Central memory CD8-positive, alpha-beta T cell (primary cell): ENCODE data around the gene PTPN4.
A peak's percentile ranks its signal among the peaks of the same experiment; 100 is the strongest.
"Not testable (repeated sequence)": the region's sequence is repeated elsewhere in the genome, so short reads cannot be mapped to it uniquely, and the experiment has no call there.

Experiments
- ATAC-seq: fragments of 150-1000 bp; cut with Tn5 transposase; replicated peaks from 2 replicates; pipeline ENCODE4 v1.10.0; 2022; ENCODE audit warnings: mild to moderate bottlenecking, moderate FRiP score, moderate number of reproducible peaks; ENCODE audit not compliant: poor library complexity, severe bottlenecking; ENCODE audit errors: extremely low read depth
- DNase-seq, 2 donors: peaks; one replicate each; pipeline ENCODE4 v3.0.0; 2021; ENCODE audit warnings: low spot score in 2 of 2
- H3K27ac Mint-ChIP-seq: one replicate; pipeline ENCODE4 v1.8.0; 2022; ENCODE audit warnings: low read depth, mild to moderate bottlenecking, moderate library complexity, mixed read lengths
- H3K27me3 Mint-ChIP-seq: one replicate; pipeline ENCODE4 v1.8.0; 2022; ENCODE audit warnings: mixed read lengths
- H3K36me3 Mint-ChIP-seq: one replicate; pipeline ENCODE4 v1.8.0; 2022; ENCODE audit warnings: mild to moderate bottlenecking, moderate library complexity, mixed read lengths; ENCODE audit not compliant: insufficient read depth
- H3K4me1 Mint-ChIP-seq: one replicate; pipeline ENCODE4 v1.8.0; 2022; ENCODE audit warnings: mixed read lengths
- H3K4me3 Mint-ChIP-seq: one replicate; pipeline ENCODE4 v1.8.0; 2022; ENCODE audit warnings: mild to moderate bottlenecking, moderate library complexity, mixed read lengths
- H3K9me3 Mint-ChIP-seq: one replicate; pipeline ENCODE4 v1.8.0; 2022; ENCODE audit warnings: mixed read lengths

The PTPN4 gene

DNA sequence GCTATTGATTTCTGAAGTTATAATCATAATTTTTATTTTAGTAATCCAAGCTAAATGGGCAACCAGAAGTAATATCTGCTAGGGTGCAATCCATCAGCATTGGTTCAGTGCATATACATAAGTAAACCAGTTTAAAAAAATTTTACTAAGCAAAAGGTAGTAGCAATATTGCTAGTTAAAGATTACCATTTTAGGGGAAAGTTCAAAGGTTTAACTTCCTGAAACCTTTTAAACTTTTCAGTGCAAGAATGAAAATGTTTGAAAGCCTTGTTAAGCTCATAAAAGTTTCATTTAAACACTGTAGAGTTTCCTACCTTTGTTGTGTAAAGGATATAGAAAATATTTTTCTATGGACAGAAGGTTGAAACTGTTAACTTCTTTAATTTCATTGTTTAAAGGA, 222.2 kb downstream of the PTPN4 start:
- no peak overlapping the region for H3K4me3 Mint-ChIP-seq
- H3K4me1 Mint-ChIP-seq = peaks cover 12% of the 10 kb centered on the region
- ATAC-seq (no peak), DNase-seq (no peak)
- peaks cover 18% of the 10 kb centered on the region for H3K36me3 Mint-ChIP-seq
- H3K27me3 Mint-ChIP-seq = no peaks in the 10 kb centered on the region
- peak overlapping the region; percentile 44 for H3K27ac Mint-ChIP-seq
- no peaks in the 10 kb centered on the region for H3K9me3 Mint-ChIP-seq

DNA sequence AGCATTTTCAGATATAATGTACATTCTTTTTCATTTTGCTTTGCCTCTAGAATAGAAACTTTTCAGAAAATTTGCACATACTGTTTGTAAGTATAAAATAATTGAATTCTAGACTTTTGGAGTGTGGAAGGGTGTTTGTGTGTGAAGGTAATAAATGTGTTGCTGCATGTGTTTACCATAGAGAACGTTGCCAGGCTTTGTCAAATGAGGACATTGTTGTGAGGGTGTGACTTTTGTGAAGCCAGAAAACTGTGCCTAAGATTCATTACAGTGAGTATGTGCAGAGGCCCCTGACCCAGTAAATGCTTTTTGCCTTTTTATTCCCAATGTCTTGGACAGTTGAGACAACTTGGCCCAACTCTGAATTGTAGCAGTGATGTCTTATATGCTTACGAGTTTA, 222.8 kb downstream of the PTPN4 start:
- H3K4me1 Mint-ChIP-seq = peaks cover 12% of the 10 kb centered on the region
- no peak for DNase-seq
- no peak for ATAC-seq
- no peaks in the 10 kb centered on the region for H3K27me3 Mint-ChIP-seq
- H3K9me3 Mint-ChIP-seq = no peaks in the 10 kb centered on the region
- H3K4me3 Mint-ChIP-seq = no peak overlapping the region
- peaks cover 12% of the 10 kb centered on the region for H3K36me3 Mint-ChIP-seq
- peak overlapping the region; percentile 44 for H3K27ac Mint-ChIP-seq

DNA sequence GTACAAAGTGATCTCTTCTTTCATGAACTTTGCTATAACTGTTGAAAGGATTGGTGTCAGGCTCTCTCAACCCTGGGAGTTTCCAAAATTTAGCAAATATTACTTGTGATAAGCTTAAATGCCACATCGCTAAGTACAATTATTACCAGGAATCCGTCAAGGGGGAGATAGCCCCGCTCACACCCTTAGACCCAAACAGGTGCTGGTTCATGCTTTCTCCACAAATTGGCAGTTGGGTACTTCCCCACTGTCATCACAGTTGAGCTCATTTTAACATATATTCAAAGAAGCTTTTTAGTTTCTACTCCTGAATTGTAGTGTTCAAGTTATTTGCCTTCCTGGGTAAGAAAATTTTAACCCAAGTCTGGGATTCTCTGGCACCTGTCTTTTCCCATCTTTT, 223.4 kb downstream of the PTPN4 start:
- DNase-seq (no peak), ATAC-seq (no peak)
- H3K36me3 Mint-ChIP-seq = peaks cover 7% of the 10 kb centered on the region
- H3K4me3 Mint-ChIP-seq = no peak overlapping the region
- H3K9me3 Mint-ChIP-seq = no peaks in the 10 kb centered on the region
- no peaks in the 10 kb centered on the region for H3K27me3 Mint-ChIP-seq
- peak overlapping the region; percentile 6 for H3K27ac Mint-ChIP-seq
- peaks cover 12% of the 10 kb centered on the region for H3K4me1 Mint-ChIP-seq

DNA sequence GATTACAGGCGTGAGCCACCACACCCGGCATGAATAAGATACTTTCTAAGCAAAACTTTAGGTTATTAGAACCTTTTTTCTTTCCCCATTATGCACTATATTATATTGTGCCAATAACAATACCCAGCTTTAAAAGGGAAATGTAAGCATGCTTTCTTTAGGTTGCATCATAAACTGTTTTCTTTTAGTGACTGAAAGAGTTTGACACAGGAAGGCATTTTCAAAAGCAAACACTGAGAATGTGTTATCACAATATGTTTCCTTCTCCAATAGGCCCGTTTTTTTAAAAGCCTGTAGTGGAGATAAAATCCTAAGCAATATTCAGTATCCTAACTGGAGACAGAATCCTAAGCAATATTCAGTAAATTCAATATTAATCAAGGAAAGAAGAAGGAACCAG, 236.4 kb downstream of the PTPN4 start:
- Mint-ChIP-seq H3K4me1 (no peaks in the 10 kb centered on the region), H3K36me3 (peaks cover 2% of the 10 kb centered on the region), H3K9me3 (no peaks in the 10 kb centered on the region), H3K27me3 (no peaks in the 10 kb centered on the region), H3K27ac (no peak overlapping the region), H3K4me3 (no peak overlapping the region)
- ATAC-seq (no peak), DNase-seq (no peak)

DNA sequence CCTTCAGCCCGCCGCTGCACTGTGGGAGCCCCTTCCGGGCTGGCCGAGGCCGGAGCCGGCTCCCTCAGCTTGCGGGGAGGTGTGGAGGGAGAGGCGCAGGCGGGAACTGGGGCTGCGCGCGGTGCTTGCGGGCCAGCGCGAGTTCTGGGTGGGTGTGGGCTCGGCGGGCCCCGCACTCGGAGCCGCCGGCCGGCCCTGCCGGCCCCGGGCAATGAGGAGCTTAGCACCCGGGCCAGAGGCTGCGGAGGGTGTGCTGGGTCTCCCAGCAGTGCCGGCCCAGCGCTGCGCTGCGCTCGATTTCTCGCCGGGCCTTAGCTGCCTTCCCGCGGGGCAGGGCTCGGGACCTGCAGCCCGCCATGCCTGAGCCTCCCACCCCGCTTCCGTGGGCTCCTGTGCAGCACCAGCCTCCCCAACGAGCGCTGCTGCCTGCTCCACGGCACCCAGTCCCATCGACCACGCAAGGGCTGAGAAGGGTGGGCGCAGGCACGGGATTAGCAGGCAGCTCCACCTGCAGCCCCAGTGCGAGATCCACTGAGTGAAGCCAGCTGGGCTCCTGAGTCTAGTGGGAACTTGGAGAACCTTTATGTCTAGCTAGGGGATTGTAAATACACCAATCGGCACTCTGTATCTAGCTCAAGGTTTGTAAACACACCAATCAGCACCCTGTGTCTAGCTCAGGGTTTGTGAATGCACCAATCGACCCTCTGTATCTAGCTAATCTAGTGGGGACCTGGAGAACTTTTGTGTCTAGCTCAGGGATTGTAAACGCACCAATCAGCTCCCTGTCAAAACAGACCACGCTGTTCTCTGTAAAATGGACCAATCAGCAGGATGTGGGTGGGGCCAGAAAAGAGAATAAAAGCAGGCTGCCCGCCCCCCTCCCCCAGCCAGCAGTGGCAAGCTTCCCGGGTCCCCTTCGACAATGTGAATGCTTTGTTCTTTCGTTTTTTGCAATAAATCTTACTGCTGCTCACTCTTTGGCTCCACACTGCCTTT, 237.5 kb downstream of the PTPN4 start:
- not testable (repeated sequence) for H3K4me3 Mint-ChIP-seq, H3K36me3 Mint-ChIP-seq, ATAC-seq, H3K27ac Mint-ChIP-seq, DNase-seq, H3K4me1 Mint-ChIP-seq, H3K27me3 Mint-ChIP-seq, H3K9me3 Mint-ChIP-seq

DNA sequence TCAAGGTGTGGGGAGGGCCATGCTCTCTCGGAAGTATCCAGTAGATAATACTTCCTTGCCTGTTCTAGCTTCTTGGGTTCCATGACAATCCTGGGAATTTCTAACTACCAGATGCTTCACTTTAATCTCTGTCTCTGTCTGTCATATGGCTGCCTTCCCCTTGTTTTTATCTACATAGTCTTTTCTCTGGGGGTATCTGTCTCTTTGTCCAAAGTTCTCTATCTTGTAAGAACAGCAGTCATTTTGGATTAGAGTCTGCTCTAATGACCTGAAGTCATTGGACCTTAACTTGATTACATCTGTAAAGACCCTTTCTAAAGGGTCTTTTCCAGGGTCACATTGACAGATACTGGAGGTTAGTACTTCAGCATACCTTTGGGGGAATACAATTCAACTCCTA, 241.7 kb downstream of the PTPN4 start:
- H3K9me3 Mint-ChIP-seq = no peaks in the 10 kb centered on the region
- DNase-seq (no peak), ATAC-seq (no peak)
- H3K27me3 Mint-ChIP-seq = no peaks in the 10 kb centered on the region
- no peaks in the 10 kb centered on the region for H3K36me3 Mint-ChIP-seq
- no peaks in the 10 kb centered on the region for H3K4me1 Mint-ChIP-seq
- H3K27ac Mint-ChIP-seq = no peak overlapping the region
- H3K4me3 Mint-ChIP-seq = no peak overlapping the region

DNA sequence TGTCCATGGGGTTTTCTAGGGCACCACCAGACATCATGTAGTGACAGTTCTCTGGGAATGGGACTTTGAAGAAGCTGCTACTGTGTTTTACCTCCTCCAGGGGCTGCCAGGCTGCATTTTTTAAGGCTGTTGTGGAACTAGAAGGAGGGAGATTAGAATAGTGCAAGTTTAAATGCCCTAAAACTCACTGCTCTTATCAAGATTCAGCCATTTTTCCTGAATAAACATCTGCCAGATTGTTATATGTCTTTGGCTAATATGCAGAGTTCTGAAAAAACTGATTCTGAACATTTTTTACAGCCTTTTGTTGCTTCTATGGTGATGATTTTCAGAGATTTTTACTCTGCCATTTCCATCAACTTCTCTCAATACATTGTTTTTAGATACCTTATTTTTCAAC, 244.5 kb downstream of the PTPN4 start:
- no peaks in the 10 kb centered on the region for H3K4me1 Mint-ChIP-seq
- DNase-seq = no peak
- no peaks in the 10 kb centered on the region for H3K27me3 Mint-ChIP-seq
- no peaks in the 10 kb centered on the region for H3K9me3 Mint-ChIP-seq
- H3K27ac Mint-ChIP-seq = no peak overlapping the region
- no peak for ATAC-seq
- no peak overlapping the region for H3K4me3 Mint-ChIP-seq
- H3K36me3 Mint-ChIP-seq = no peaks in the 10 kb centered on the region

DNA sequence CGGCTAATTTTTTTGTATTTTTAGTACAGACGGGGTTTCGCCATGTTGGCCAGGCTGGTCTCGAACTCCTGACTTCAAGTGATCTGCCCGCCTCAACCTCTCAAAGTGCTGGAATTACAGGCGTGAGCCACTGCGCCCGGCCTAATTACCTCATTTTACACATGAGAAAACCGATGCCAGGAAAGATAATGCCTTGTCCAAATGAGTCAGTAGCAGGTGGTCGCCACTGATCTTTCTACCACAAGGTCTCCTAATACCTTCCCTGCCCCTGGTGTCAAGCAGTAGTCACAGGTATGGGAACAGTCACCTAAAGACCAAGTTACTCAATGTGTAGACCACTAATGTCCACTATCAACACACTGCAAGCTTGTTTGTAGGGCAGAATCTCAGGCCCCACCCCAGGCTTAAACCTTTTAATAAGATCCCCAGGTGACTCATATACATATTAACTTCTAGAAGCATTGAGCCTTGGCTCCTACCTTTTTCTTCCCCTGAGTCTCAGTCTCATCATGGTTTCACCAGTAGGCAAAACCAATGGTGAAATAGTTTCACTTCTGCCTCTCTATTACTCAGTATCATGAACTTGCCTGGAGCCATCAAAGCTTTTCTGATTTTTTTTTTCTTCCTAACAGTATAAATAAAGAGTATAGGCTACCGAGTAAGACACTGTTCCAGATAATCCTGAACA, 246.3 kb downstream of the PTPN4 start:
- Mint-ChIP-seq H3K4me3 (no peak overlapping the region), H3K4me1 (no peaks in the 10 kb centered on the region), H3K36me3 (no peaks in the 10 kb centered on the region), H3K27ac (no peak overlapping the region), H3K9me3 (no peaks in the 10 kb centered on the region), H3K27me3 (no peaks in the 10 kb centered on the region)
- no peak for ATAC-seq
- DNase-seq = no peak

DNA sequence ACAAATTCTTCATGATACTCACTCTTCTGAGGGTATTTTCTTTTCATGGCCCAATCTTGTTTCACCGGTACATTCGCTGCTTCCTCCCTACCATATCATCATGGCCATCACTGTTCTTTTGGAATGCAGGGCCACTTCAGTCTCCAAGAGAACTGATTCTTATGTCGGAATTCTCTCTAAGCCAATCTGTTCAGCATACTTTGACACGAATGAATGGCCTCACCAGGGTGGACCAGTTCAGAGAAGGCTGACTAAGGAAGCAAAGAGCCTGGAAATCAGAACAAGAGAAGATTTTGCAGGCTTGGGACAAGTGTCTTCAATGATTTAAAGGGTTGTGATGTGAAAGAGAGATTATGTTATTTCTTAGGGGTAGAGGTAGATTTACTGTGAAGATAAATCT, 248.1 kb downstream of the PTPN4 start:
- no peak for DNase-seq
- ATAC-seq = no peak
- no peaks in the 10 kb centered on the region for H3K9me3 Mint-ChIP-seq
- no peaks in the 10 kb centered on the region for H3K27me3 Mint-ChIP-seq
- H3K27ac Mint-ChIP-seq = no peak overlapping the region
- peaks cover 6% of the 10 kb centered on the region for H3K4me1 Mint-ChIP-seq
- H3K36me3 Mint-ChIP-seq = no peaks in the 10 kb centered on the region
- no peak overlapping the region for H3K4me3 Mint-ChIP-seq

DNA sequence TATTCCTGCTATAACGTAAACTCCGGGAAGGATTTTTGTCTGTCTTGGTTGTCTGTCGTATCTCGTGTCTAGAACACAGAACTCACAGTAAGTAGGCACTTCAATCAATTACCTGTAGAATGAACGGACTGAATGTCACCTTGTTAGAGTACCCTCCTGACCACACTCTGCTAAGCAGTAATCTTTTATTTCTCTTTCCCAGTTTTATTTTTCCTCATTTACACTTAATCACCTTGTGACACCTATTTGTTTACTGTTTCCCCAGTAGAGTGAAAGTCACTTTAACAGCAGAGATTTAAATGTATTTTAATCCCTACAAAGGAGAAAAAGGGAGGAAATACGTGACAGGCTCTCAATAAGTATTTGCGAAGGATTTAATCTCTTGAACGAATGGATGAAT, 252.6 kb downstream of the PTPN4 start:
- Mint-ChIP-seq H3K27ac (peak overlapping the region; percentile 33), H3K36me3 (peaks cover 5% of the 10 kb centered on the region), H3K27me3 (no peaks in the 10 kb centered on the region), H3K4me3 (peak overlapping the region; percentile 58), H3K9me3 (no peaks in the 10 kb centered on the region), H3K4me1 (peaks cover 20% of the 10 kb centered on the region)
- ATAC-seq (no peak), DNase-seq (no peak)

DNA sequence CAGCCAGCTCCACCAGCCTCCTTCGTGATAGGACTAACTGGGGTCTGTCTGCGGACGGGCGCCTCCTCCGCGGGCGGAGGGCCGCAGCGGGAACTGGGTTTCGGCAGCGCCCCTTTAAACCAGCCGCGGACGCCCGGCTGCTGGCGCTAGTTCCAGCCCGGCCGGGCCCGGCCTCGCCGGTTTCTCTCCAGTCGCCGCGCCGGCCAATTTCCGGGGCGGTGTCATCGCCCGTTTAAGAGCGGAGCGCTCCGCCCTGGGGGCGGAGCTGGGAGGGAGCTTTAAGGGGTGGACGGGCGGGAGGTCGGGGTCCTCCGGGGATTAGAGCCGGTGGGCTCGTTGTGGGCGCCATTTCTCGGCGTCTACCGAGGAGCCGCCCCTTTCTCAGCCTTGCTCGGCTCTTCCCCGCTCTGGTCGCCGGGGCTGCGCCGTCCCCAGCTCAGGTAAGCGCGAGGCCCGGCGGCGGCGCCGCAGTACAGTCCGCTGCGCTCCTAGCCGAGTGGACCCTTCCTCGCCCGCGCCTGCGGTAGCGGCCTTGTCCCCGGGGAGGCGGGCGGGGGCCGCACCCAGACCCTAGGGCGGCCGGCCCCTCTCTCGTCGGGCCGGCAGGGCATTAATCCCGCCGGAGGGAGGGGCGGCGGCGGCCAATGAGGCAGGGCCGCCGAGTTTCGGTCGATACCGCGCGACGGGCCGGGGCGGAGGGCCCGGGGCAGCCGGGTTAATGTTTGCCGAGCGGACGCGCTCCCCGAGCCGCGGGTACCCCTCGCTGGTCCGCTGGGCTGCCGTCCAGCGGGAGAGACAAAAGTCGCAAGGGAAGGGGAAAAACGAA, 253.3 kb downstream of the PTPN4 start, which contains the start of gene EPB41L5:
EPB41L5 (plus strand) TSS at position 307 of the 826 bp plus-strand sequence. CDS start 6,008 bp downstream, outside the sequence.
- H3K27ac Mint-ChIP-seq = peak within 1 kb of the TSS; percentile 33
- no peaks in the 10 kb centered on the region for H3K27me3 Mint-ChIP-seq

DNA sequence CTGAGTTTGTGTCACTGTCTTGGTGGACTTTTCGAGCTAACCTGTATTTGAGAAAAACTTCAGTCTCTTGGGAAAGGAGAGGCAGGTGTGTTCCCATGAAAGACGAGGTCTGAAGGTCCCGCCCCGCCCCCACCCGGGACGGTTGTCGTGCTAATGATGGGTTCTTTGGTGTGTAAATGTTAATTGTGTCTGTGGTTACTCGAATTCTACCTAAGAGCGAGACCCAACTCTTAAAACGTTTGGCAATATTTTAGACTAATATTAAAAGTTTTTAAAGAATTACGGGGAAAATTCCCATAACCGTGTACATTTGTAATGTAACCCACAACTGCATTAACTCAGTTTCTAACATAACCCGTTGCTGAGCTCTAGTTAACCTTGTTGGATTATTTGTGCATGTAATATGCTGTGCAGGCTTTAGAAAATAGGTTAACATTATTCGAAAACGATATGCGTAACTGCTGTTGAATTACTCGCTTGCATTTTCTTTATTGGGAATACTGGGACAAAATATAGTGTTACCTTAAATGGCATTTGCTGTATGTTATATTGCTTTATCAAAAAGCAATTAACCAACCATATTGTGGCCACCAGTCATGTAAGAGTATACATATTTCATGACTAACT, 254.0 kb downstream of the PTPN4 start:
- peaks cover 20% of the 10 kb centered on the region for H3K4me1 Mint-ChIP-seq
- H3K27ac Mint-ChIP-seq = no peak overlapping the region
- H3K9me3 Mint-ChIP-seq = no peaks in the 10 kb centered on the region
- no peaks in the 10 kb centered on the region for H3K27me3 Mint-ChIP-seq
- DNase-seq (no peak), ATAC-seq (no peak)
- peak overlapping the region; percentile 58 for H3K4me3 Mint-ChIP-seq
- H3K36me3 Mint-ChIP-seq = peaks cover 5% of the 10 kb centered on the region

More for the DNA sequence above, 253.3 kb downstream of the PTPN4 start, which contains the start of gene EPB41L5:
- H3K36me3 Mint-ChIP-seq = peaks cover 5% of the 10 kb centered on the region
- H3K4me3 Mint-ChIP-seq = peak within 1 kb of the TSS; percentile 58
- H3K4me1 Mint-ChIP-seq = peaks cover 20% of the 10 kb centered on the region
- ATAC-seq = peak; percentile 89
- H3K9me3 Mint-ChIP-seq = no peaks in the 10 kb centered on the region
- peak; percentile 43 to 51 for DNase-seq
